Measurements from ENCODE around the gene CBLB.
A peak's percentile ranks its signal among the peaks of the same experiment; 100 is the strongest.

Gene CBLB

DNA sequence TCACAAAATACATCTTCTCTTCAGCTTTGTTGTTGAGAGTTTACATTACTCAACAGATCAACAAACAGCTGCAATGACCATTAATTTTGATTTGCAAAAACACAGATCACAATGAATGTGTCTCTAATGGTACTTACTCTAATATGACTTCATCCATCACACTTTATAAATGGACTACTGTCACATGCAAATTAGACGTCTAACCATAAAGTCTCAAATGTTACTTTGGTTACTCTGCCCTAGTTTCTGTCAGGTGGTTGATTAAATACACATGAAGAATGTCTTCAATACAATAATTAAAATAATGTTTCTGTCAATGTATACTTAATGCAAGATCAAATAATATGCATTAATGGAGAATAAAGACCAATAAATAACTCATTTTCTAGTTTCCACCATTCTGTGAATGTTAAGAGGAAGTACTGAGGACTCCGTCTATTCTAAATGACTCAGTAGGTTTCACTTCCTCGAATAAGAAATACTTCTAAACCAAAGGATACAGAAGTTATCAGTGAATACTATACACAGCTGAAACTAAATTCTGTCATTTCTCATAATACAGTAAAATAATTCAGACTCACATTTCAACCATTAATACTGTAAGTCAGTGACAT lies 145.8 kb downstream of the CBLB start:
- FAIRE-seq (peak; percentile 97), DNase-seq (ENCODE audit: insufficient read length, low spot score) (peak; percentile 22)

DNA sequence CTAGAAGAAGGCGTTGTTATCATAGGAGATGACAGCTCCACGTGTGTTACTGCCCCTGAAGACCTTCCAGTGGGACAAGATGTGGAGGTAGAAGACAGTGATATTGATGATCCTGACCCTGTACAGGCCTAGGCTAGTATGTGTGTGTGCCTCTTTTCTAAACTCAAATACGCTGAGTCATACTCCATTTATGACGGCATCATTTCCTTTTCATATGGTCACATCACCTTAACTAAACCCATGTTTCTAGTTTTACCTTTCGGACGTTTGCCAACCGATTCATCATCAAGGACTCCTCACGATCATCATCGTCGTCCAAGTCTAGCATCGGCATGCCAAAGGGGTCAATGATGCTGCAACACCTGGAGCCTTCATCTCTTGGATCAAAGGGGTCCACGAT lies 149.0 kb downstream of the CBLB start:
- no peak for FAIRE-seq
- DNase-seq (ENCODE audit: insufficient read length, low spot score) = no peak

DNA sequence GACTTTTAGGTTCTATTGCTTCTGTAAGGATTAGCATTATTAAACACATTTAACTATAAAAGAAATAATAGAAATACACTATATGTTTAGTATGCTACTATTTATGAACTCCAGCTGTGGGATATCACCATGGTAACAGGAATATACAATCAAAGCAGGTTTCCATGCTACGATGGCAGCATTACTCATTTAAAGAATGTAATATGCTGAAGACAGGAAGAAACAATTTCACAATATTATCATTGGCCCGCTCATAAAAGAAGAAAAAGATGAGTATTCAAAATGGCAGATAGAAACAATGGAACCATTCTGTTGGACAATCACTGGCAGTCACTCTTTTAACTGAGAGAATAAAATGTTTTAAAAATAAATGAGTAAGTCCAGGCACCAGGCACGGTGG lies 153.4 kb downstream of the CBLB start:
- DNase-seq (ENCODE audit: insufficient read length, low spot score) (no peak), FAIRE-seq (no peak)

DNA sequence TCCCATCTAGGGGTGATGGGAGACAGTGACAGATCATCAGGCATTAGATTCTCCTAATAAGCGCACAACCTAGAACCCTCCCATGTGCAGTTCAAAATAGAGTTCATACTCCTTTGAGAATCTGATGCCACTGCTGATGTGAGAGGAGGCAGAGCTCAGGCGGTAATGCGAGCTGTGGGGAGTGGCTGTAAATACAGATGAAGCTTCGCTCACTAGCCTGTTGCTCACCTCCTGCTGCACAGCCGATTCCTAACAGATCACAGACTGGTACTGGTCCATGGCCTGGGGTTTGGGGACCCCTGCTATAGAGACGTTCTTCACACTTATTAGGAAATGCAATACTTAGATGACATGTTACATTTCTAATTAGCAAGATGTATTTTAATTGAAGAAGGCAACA lies 154.4 kb downstream of the CBLB start:
- FAIRE-seq (no peak), DNase-seq (ENCODE audit: insufficient read length, low spot score) (no peak)

DNA sequence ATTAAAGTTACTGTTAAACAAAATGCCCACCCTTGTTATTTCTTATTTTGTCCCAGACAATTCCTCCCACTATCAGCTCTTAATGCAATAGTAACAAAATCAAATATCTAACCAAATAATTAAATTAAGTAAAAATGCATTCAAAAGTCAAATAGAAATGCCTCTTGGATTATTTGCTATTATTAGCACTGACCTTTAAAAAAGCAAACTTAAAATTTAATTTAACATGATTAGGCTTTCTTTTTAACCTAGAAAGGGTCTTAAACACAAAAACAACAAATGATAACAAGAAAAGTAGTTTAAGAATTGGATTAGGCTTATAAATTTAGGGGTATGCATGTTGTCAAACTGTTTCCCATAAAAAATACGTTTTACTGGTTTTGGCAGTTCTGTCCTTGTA lies 159.8 kb downstream of the CBLB start:
- FAIRE-seq (peak; percentile 28), DNase-seq (ENCODE audit: insufficient read length, low spot score) (no peak)

DNA sequence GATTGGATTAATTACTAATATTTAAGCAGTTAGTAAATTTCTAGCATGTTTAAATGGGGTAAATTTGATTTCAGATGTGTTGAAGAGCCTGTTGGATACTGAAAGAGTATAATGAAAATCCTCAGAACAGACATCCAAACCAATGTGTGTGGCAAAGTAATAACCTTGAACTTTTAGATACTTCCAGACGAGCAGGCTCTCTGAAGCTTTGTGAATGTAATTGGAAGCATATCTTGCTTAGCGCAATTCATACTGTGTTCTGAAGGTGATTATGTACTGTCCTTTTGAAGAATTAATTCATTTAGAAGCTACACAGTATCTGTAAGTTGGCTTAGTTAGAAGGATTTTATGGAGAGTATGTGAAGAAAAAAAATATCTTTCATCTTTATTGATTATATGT lies 161.8 kb downstream of the CBLB start:
- no peak for DNase-seq (ENCODE audit: insufficient read length, low spot score)
- FAIRE-seq = no peak

DNA sequence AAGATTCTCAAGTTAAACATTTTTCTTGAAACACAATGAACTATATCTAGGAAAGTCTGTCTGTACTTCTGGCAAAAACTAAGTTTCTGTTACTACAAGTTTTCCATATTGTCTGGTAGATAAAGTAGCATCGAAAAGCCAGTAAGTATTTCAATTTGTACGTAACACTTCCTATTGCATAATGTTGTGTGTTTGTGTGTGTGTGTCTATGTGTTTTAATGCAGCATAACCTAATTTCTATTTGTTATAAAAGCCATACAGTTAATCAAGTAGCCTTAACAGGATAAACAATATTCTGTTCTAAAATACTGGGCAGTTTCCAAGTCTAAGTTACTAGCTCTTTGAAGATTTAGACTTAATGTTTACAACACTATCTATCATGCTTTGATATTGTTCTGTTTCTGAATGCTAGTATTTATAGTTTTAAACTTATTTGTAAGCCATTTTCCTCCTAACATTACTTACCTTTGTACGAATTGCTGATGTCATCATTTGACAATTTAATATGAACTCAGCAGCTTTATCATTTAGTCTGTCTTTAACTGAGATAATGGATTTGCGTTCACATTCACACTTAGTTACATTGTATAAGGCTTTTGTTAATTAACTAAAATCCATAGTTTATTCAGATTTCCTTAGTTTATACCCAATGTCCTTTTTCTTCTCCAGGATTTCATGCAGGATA lies 163.9 kb downstream of the CBLB start:
- no peak for DNase-seq (ENCODE audit: insufficient read length, low spot score)
- no peak for FAIRE-seq

DNA sequence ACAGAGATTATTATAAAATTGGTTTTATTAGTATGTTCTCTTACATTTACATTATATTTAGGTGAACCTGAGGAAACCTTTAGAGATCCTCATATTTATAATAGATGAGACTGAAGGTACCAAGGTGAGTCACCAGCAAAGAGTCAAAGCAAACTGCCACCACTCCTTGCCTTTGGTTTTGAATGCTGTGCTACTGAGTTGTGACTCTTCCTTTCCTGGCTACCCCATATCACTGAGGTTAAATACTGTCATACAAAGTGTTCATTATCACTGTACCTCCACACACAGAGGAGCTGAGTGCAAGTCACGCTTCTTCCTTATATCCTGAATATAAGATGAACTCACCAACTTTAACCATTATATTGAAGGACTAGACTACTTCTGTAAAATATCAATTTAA lies 168.2 kb downstream of the CBLB start:
- FAIRE-seq (no peak), DNase-seq (ENCODE audit: insufficient read length, low spot score) (no peak)

DNA sequence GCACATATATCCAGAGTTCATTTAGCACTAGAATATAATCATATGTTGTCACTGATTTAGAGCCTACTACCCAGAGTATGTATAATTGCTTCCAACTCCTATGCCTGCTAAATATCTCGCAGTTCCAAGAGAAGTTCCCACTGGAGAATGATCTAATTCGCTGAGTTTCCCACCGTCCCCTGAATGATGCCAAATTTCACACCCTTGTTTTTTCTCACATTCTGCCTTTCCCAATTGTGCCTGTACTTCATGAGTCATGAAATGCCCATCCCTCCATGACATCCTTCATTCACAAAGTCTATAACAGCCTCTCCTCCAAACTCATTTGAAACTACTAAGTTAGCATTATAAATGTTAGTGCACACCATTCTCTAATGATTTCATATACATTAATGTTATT lies 177.2 kb downstream of the CBLB start:
- FAIRE-seq = no peak
- DNase-seq (ENCODE audit: insufficient read length, low spot score) = no peak

DNA sequence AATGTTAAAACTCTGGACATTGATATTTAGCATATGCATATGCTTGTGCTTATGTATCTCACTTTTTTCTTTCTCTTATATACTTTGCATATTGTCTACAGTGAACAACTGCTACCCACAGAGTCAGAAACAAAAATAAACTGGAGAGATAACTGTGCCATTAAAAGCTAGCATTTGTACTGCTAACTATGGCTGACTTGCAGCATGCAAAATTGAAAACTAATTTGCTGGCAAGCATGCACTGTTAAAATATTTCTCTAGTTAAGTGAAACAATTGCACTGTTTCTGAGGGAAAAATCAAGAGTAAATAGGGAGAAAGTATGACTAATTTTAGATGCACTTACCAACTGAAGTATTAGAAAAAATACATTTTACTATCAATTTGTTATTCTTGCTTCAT lies 177.8 kb downstream of the CBLB start:
- no peak for FAIRE-seq
- DNase-seq (ENCODE audit: insufficient read length, low spot score) = no peak

DNA sequence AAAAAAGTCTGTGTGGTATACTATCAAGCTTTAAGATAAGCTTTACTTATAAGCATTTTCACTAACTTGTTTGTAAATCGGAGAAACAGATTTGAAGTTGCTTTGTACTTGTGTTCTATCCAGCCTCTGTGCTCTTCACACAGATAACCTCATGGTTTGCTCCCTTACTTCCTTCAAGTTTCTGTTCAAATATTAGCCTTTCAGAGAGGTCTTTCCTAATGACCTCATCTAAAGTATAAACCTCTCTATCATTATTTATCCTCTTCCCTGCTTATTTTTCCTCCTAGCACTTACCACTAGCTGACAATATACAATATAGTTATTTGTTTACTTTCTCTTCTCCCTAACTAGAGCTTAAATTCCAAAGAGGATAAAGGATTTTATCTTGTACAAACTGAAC lies 180.0 kb downstream of the CBLB start:
- DNase-seq (ENCODE audit: insufficient read length, low spot score) (no peak), FAIRE-seq (peak; percentile 21)

DNA sequence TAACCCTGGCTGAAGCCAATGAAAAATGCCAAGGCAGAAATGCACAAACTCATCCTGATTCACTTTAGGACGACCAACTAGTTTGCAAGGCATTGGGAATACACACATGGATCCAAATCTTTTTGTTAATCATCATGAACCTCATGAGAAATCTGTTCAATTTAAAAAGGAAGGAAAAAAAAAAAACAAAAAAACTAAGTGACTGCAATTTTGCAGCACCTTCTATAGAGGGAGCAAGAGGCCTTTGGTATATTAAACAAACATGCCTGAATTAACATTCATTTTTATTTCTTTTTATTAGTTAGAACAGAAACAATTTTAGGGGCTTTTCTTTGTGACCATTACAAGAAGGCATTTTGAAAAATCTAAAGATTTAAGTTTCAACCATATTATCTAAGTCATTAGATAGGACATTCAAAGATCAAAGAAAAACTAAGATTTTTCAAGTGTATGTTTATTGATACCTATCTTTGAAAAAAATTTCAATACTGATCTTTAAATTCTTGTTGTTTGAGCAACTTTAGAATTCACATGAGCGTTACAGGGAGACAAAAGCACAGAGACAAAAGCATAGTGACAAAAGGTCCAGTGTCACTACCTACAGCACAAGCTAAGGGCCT lies 182.4 kb downstream of the CBLB start:
- DNase-seq (ENCODE audit: insufficient read length, low spot score) = peak; percentile 1
- FAIRE-seq = peak; percentile 28

DNA sequence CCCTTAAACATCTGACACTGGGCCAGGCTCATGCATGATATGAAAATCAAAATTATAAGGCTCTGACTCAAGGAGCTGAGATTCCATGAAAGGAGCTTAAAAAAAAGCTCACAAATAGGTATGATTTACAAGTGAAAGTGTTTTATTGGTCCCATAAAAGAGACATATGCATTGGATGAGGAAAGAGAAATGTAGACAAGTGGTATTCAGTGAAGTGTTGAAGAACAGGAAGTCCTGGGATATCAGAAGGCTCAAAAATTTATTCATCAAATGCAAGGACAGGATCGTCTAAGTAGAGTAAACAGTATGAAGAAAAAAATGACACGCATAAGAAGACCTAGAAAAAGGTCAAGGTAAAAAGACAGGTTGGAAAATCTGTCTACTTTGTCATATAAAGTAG lies 188.9 kb downstream of the CBLB start:
- DNase-seq (ENCODE audit: insufficient read length, low spot score) (no peak), FAIRE-seq (peak; percentile 45)

DNA sequence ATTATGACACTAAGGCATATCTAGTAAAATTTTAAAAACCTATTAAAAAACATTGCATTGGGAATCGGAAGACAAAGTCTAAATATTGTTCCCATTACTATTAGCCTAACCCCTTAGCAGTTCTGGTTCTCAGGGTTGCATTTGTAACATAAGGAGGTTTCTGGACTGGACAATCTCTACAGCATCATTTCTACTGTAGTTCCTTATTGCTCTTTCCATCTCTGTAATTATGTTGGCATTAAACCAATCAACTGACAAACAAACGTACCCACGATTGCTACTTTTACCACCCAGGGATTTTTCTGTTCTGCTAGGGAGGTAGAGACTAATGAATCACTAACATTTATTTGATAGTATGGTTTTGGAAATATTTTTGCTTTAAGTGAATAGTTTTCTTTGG lies 190.8 kb downstream of the CBLB start:
- FAIRE-seq (no peak), DNase-seq (ENCODE audit: insufficient read length, low spot score) (no peak)

DNA sequence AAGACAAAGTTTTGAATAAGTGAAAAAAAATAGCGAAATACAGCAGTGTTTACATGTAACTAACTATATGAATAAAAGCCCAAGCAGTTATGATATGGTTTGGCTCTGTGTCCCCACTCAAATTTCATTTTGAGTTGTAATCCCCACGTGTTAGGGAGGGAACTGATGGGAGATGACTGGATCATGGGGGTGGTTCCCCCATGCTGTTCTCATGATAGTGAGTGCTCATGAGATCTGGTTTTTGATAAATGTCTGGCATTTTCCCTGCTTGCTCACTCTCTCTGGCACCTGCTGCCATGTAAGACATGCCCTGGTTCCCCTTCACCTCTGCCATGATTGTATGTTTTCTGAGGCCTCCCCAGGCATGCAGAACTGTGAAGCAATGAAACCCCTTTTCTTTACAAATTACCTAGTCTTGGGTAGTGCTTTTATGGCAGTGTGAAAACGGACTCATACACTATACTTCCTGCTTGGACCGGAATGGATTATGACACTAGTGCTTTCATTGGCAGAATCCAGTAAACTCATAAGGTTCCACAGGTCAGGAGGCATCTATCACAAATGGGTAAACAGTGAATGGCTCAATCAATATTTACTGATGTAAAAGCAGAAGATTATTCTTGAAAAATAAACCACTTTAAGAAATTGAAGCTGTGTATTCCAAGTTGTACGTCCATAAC lies 192.1 kb downstream of the CBLB start:
- DNase-seq (ENCODE audit: insufficient read length, low spot score) (no peak), FAIRE-seq (no peak)

DNA sequence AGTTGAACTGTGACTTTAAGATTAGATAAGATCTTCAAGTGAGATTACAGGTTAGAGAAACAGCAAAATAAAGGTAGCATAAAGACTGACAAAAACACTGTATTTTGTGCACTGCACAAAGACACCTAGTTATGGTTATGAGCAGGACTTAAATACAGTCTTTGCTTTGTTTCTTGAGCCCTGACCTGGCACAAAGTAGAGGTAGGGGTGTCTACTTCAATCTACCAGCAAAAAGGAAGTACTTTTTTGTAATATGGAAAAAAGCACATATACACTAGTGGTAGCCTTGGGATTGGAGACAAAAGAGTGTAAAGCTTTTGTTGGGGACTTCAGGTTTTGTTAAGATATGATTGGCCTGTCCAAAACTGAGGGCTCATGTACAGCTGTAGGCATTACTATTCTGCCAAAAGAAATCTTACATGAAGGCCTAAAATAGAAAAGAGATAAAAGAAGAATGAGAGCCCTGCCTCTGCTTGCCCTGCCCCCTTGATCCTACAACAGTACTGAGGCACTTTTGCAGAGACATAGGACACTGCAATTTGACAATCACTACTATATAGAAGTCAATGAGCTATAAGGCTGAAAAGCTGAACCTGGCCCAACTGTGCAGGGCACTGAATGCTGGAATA lies 194.3 kb downstream of the CBLB start:
- DNase-seq (ENCODE audit: insufficient read length, low spot score) = no peak

DNA sequence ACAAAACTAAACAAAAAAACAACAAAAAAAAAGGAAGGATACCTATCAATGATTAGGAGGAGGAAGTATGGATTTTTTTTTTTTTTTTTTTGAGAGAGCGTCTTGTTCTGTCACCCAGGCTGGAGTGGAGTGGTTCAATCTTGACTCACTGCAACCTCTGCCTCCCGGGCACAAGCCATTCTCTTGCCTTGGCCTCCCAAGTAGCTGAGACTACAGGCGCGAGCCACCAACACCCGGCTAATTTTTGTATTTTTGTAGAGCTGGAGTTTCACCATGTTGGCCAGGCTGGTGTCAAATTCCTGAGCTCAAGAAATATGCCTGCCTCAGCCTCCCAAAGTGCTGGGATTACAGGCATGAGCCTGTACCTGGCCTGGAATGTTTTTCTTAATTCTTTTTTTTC lies 195.8 kb downstream of the CBLB start:
- no peak for FAIRE-seq
- DNase-seq (ENCODE audit: insufficient read length, low spot score) = no peak

More for the DNA sequence above, 194.3 kb downstream of the CBLB start:
- FAIRE-seq = peak; percentile 4

DNA sequence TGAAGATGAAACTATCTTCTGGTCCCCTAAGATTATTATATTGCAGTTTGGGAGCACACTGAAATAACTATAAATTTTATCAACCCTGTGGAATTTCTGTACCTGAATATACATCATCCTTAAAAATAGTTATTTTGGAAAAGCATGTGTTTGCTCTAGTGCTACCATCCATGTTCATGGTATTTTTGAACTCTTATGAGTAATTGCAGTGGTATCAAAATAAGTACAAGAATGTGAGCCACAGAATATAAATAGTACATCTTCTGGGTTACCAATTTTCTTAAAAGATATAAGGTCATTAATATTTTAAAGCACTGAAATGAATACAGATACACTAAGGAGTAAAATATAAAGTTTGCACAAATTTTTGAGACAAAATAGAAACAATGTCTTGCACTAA lies 206.5 kb downstream of the CBLB start:
- DNase-seq (ENCODE audit: insufficient read length, low spot score) (no peak), FAIRE-seq (no peak)

DNA sequence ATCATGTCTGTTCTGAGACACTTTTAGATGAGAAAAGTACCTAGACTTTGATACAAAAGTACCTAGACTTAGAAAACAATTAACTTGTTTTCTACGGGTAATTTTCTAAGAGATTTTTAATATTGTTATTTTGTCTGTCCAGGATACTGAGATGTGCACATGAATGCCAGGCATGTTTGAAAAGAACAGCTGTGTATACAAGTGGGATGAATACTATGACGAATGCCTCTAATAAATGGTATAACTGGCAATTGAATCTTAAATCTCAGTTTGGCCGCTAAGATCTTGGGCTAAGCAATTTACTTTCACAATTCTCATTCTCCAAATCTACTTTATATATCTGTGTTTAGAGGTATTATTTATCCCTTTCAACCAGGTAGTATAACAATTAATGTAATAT lies 207.4 kb downstream of the CBLB start:
- FAIRE-seq (no peak), DNase-seq (ENCODE audit: insufficient read length, low spot score) (no peak)

DNA sequence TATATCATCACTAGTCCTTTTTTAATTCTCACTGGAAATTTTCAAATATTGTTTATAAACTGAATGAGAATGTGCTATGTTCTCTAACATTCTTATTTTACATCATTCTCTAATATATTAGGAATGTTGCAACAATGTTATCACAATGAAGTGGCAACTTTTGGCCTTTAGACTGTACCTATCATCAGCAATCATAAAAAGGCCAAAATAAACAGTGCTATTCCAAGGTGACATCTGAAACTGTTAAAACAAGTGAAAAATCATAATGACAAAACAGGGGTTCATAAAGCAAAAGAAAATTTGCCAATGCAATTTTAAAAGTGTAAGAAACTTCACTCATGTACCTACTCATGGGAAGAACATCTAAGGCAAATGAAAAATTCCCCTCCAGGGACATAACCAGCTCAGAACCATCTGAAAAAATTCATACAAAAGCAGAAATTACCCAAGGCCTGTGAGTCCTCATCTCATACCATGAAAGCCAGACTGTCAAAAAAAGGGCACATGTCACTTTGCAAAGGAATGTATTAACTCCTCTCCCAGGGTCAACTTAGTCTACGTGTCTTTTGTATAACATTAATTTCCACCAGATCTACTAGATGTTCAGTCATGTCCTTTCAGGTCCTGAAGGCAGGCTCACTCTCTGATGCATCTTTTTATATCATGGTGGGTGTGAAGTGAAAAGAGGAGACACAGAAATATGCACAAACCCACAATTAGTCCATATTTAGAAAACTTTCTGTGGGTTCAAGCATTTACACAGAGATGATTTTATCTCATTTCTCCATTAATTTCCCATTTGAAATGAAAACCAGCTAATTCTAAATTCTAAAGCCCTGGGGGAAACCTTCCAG lies 211.9 kb downstream of the CBLB start:
- FAIRE-seq (peak; percentile 14), DNase-seq (ENCODE audit: insufficient read length, low spot score) (no peak)

Data from GM19239 (cell line).